ENCODE data around the gene SLC22A23.

DNA sequence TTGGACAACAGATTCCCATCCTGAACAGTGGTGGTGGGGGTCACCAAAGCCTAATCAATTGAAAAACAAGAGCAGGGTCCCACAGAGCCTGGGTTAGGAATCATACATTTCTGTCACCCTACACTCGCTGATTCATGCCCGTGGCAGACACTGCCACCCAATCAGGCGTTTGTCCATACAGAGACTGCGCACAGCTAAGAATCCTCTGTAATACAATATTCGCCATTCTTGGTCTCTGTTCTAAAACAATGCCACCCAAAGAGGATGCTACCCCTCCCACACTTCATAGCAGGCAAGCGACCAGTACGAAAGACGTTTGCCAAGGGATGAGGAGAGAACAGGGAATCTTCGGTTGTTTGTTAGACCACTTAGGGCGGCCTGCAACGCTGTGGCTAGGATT lies 28.1 kb upstream of the SLC22A23 start:
- TF ChIP-seq, protein P1, sequence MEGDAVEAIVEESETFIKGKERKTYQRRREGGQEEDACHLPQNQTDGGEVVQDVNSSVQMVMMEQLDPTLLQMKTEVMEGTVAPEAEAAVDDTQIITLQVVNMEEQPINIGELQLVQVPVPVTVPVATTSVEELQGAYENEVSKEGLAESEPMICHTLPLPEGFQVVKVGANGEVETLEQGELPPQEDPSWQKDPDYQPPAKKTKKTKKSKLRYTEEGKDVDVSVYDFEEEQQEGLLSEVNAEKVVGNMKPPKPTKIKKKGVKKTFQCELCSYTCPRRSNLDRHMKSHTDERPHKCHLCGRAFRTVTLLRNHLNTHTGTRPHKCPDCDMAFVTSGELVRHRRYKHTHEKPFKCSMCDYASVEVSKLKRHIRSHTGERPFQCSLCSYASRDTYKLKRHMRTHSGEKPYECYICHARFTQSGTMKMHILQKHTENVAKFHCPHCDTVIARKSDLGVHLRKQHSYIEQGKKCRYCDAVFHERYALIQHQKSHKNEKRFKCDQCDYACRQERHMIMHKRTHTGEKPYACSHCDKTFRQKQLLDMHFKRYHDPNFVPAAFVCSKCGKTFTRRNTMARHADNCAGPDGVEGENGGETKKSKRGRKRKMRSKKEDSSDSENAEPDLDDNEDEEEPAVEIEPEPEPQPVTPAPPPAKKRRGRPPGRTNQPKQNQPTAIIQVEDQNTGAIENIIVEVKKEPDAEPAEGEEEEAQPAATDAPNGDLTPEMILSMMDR (IDR thresholded peaks at IDR 0.05): no peak
- TF ChIP-seq POLR2AphosphoS5 (IDR thresholded peaks at IDR 0.05) (no peak), EP300 (IDR thresholded peaks at IDR 0.05) (no peak)
